GM12878 (cell line): Measurements from ENCODE around the gene METTL9. TPM values are rescaled to one million over a fixed set of nuclear protein-coding genes. Genes with fewer than 3 reads are reported as not detected.

Experiments
- ATAC-seq: fragments of 200-7000 bp; cut with Tn5 transposase; 3 replicates; pipeline ENCODE4 v1.9.1; 2020; ENCODE audit warnings: mild to moderate bottlenecking, moderate library complexity
- BruUV-seq: library from RNA; stranded (reverse); fragments of 400-500 nt; replicated peaks from 2 replicates; lab custom pipeline; 2021; lab: Mats Ljungman, UMichigan
- CTCF ChIA-PET: fragments of 300-600 bp; sonication (Branson Sonifier 250); formaldehyde crosslinking; extraction: SDS; loops from one replicate; lab custom pipeline; 2021; ENCODE audit warnings: inconsistent platforms; lab: Yijun Ruan, JAX
- POLR2A ChIA-PET: fragments of 350-600 bp; formaldehyde crosslinking; extraction: SDS; loops from one replicate; lab custom pipeline; 2021; ENCODE audit warnings: inconsistent platforms; lab: Charles Lee
- RAD21 ChIA-PET: fragments of 300-600 bp; sonication (Branson Sonifier 250); formaldehyde crosslinking; loops from one replicate; lab custom pipeline; 2023; ENCODE audit warnings: antibody characterized with exemption; ENCODE audit not compliant: unreplicated experiment; lab: Charles Lee
- SMC1A ChIA-PET: fragments of 300-600 bp; sonication (Branson Sonifier 250); formaldehyde crosslinking; loops from one replicate; lab custom pipeline; 2023; ENCODE audit not compliant: unreplicated experiment, uncharacterized antibody; lab: Charles Lee
- DNase-seq: peaks from one replicate; pipeline ENCODE4 v3.0.0-alpha.2; 2011; ENCODE audit warnings: low read depth, low spot score
- FAIRE-seq: peaks from 3 replicates; lab custom pipeline; 2011; peaks lifted over from hg19 to GRCh38; lab: Jason Lieb, UNC
- H2AFZ ChIP-seq: 2 replicates; pipeline ENCODE4 v1.6.0; 2011; ENCODE audit warnings: low read depth, low read length, control low read depth; ENCODE audit not compliant: control insufficient read depth
- H3K27ac ChIP-seq: 2 replicates; pipeline ENCODE4 v1.5.1; 2011; ENCODE audit warnings: control low read depth; ENCODE audit not compliant: control insufficient read depth, insufficient read depth
- H3K27me3 ChIP-seq, 2 experiments: replicated peaks in 1 of 2; 2 replicates each; pipeline versions ENCODE4 v1.6.0 to v1.6.1; 2011; ENCODE audit warnings: low read length in 1 of 2; ENCODE audit not compliant: control insufficient read depth in 2 of 2, insufficient read depth in 2 of 2
- H3K36me3 ChIP-seq, 2 experiments: 2 replicates each; pipeline ENCODE4 v1.5.1; 2011; ENCODE audit warnings: low read length in 1 of 2; ENCODE audit not compliant: control insufficient read depth in 2 of 2, insufficient read depth in 2 of 2
- H3K4me1 ChIP-seq: 2 replicates; pipeline ENCODE4 v1.6.1; 2011; ENCODE audit warnings: mild to moderate bottlenecking, low read length, moderate library complexity, mixed read lengths; ENCODE audit not compliant: control insufficient read depth, insufficient read depth
- H3K4me2 ChIP-seq: 2 replicates; pipeline ENCODE4 v1.6.0; 2011; ENCODE audit warnings: control low read depth; ENCODE audit not compliant: control insufficient read depth, insufficient read depth
- H3K4me3 ChIP-seq: fragments of 200-600 bp; sonication (generic); 2 replicates; pipeline ENCODE4 v1.5.1; 2016
- H3K79me2 ChIP-seq: 2 replicates; pipeline ENCODE4 v1.6.0; 2011; ENCODE audit warnings: low read length; ENCODE audit not compliant: control insufficient read depth, insufficient read depth
- H3K9ac ChIP-seq: 2 replicates; pipeline ENCODE4 v1.8.0; 2011; ENCODE audit warnings: low read length, control low read depth, mixed read lengths; ENCODE audit not compliant: control insufficient read depth, insufficient read depth
- H3K9me3 ChIP-seq: replicated peaks from 3 replicates; pipeline ENCODE4 v1.5.1; 2011; ENCODE audit warnings: mild to moderate bottlenecking, low read length; ENCODE audit not compliant: control insufficient read depth, insufficient read depth
- H4K20me1 ChIP-seq: 2 replicates; pipeline ENCODE4 v1.6.0; 2011; ENCODE audit not compliant: control insufficient read depth, insufficient read depth
- EZH2 ChIP-seq: IDR thresholded peaks from 2 replicates; pipeline ENCODE4 v1.6.1; 2012; ENCODE audit warnings: low read depth, mild to moderate bottlenecking, control low read depth, inconsistent platforms, low read length, borderline replicate concordance; ENCODE audit not compliant: control insufficient read depth
- RB1 ChIP-seq: fragments of 450-650 bp; formaldehyde crosslinking; IDR thresholded peaks from 2 replicates; pipeline ENCODE4 v1.6.1; 2017; ENCODE audit warnings: mild to moderate bottlenecking, borderline replicate concordance
- ZNF384 ChIP-seq: IDR thresholded peaks from 2 replicates; pipeline ENCODE4 v1.6.1; 2012; ENCODE audit warnings: low read depth, mild to moderate bottlenecking, low read length, improper control_type of control experiment, borderline replicate concordance
- WGBS: methylation state at CpG from one replicate; pipeline ENCODE4 v1.1.6; 2016; ENCODE audit warnings: low lambda C conversion rate; ENCODE audit not compliant: insufficient replicate concordance, insufficient coverage; ENCODE audit errors: missing lambda C conversion rate; 5-methylcytosine and 5-hydroxymethylcytosine counted together
- in situ Hi-C: fragments of 300-500 bp; cut with MboI; formaldehyde crosslinking; loops from 9 replicates; pipeline ENCODE4 v1.14.3; 2018; ENCODE audit warnings: mixed read lengths
- intact Hi-C: fragments of 100-400 bp; cut with micrococcal nuclease; formaldehyde crosslinking; loops from one replicate; pipeline ENCODE4 v1.14.2; 2022; ENCODE audit not compliant: unreplicated experiment
- polyA plus RNA-seq, 11 experiments: library from polyadenylated mRNA; depleted of rRNA in 4 of 11; unstranded in 6 of 11; stranded (reverse) in 5 of 11; fragments of >200 nt; fragmentation: Nextera tagmentation in 4 of 11; fragmentation: Illumina TruSeq in 1 of 11; extraction: Ambion mirVana in 4 of 11; extraction: Trizol in 1 of 11; gene quantifications; 1 replicate in 1 of 11; 2 replicates in 10 of 11; pipeline versions ENCODE4 v1.2.1 to v1.2.3, GENCODE V29; 2011 to 2016; ENCODE audit warnings: inconsistent platforms in 2 of 11, missing spikeins in 2 of 11, low read depth in 1 of 11
- total RNA-seq, 4 experiments: library from RNA; depleted of rRNA in 3 of 4; stranded (reverse); fragments of >200 nt in 3 of 4; fragmentation: Illumina TruSeq in 1 of 4; extraction: Trizol in 1 of 4; gene quantifications; 2 replicates each; pipeline versions ENCODE4 v1.2.1 to v1.2.3, GENCODE V29; 2013 to 2021
- TF ChIP-seq, protein P1 (sequence below), 3 experiments: IDR thresholded peaks in 2 of 3; conservative IDR thresholded peaks in 1 of 3; 2 replicates each; pipeline ENCODE4 v1.5.1; 2011; ENCODE audit warnings: low read depth in 3 of 3, low read length in 3 of 3, mild to moderate bottlenecking in 3 of 3, control low read depth in 2 of 3, moderate library complexity in 2 of 3, inconsistent platforms in 1 of 3, mixed read lengths in 1 of 3; ENCODE audit not compliant: control insufficient read depth in 2 of 3, insufficient read depth in 1 of 3; ENCODE audit errors: extremely low read depth in 1 of 3
- TF ChIP-seq, protein P2 (sequence below): fragments of 450-650 bp; IDR thresholded peaks from 2 replicates; pipeline ENCODE4 v1.6.1; 2018; ENCODE audit warnings: mild to moderate bottlenecking, low read depth, moderate library complexity; ENCODE audit not compliant: partially characterized antibody

Gene METTL9
- total and polyA plus RNA-seq, 10 of the 15 experiments (the other 5 are each of a cell fraction or from before 2014, with no cell fraction given) = 19.4 to 119 (median 101) TPM

DNA sequence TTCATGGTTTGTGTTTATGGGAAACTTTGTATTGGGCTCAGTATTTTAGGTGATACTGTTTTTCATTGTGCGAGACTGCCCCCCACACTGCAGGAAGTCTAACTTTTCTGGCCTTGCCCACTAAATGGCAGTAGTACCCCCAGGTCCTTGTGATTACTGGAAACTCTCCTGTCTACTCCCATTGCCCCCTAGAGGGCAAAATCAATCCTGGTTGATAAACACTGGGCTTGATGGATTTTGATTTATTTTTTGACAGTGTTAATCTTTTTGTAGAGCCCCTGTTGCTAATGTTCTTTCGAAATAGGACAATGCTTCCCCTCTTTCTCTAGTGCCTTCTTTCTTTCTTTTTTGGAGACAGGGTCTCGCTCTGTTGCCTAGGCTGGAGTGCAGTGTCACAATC lies 15.5 kb downstream of the METTL9 start:
- Histone ChIP-seq H3K9me3 (no peaks in the 10 kb centered on the region), H3K36me3 (no peaks in the 10 kb centered on the region; a peak in 2 of 4 replicates), H3K4me2 (no peak overlapping the region), H3K79me2 (peaks cover 7% of the 10 kb centered on the region), H4K20me1 (no peaks in the 10 kb centered on the region), H3K4me3 (no peak overlapping the region), H3K27me3 (no peaks in the 10 kb centered on the region), H3K27ac (no peak overlapping the region), H3K9ac (no peak overlapping the region), H3K4me1 (peaks cover 9% of the 10 kb centered on the region), H2AFZ (no peak overlapping the region)
- ChIA-PET CTCF (interaction anchor here (0.8 to 1.7 kb wide), 2 partner anchors 10 to 32 kb away, joined by 3 read pairs; no protein-coding TSS in a partner anchor), POLR2A (no interaction called here), RAD21 (no interaction called here), SMC1A (no interaction called here)
- in situ Hi-C loops (no loop called here), intact Hi-C loops (no loop called here)
- no peak for ATAC-seq
- 100% methylated on average over 3 of the region's 3 CpGs for WGBS
- BruUV-seq = no TSS peak
- TF ChIP-seq, protein P1, sequence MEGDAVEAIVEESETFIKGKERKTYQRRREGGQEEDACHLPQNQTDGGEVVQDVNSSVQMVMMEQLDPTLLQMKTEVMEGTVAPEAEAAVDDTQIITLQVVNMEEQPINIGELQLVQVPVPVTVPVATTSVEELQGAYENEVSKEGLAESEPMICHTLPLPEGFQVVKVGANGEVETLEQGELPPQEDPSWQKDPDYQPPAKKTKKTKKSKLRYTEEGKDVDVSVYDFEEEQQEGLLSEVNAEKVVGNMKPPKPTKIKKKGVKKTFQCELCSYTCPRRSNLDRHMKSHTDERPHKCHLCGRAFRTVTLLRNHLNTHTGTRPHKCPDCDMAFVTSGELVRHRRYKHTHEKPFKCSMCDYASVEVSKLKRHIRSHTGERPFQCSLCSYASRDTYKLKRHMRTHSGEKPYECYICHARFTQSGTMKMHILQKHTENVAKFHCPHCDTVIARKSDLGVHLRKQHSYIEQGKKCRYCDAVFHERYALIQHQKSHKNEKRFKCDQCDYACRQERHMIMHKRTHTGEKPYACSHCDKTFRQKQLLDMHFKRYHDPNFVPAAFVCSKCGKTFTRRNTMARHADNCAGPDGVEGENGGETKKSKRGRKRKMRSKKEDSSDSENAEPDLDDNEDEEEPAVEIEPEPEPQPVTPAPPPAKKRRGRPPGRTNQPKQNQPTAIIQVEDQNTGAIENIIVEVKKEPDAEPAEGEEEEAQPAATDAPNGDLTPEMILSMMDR (IDR thresholded peaks at IDR 0.05 in 2 of 3, conservative IDR thresholded peaks at IDR 0.05 in 1 of 3; ENCODE audit: control insufficient read depth in 2 of 3, extremely low read depth in 1 of 3, insufficient read depth in 1 of 3, low read depth in 3 of 3, low read length in 3 of 3) = peak in 1 of 3 experiments; percentile 17; a peak in 1 of 6 replicates
- TF ChIP-seq EZH2 = no peak
- no peak for TF ChIP-seq ZNF384
- TF ChIP-seq RB1 = no peak
- TF ChIP-seq, protein P2, sequence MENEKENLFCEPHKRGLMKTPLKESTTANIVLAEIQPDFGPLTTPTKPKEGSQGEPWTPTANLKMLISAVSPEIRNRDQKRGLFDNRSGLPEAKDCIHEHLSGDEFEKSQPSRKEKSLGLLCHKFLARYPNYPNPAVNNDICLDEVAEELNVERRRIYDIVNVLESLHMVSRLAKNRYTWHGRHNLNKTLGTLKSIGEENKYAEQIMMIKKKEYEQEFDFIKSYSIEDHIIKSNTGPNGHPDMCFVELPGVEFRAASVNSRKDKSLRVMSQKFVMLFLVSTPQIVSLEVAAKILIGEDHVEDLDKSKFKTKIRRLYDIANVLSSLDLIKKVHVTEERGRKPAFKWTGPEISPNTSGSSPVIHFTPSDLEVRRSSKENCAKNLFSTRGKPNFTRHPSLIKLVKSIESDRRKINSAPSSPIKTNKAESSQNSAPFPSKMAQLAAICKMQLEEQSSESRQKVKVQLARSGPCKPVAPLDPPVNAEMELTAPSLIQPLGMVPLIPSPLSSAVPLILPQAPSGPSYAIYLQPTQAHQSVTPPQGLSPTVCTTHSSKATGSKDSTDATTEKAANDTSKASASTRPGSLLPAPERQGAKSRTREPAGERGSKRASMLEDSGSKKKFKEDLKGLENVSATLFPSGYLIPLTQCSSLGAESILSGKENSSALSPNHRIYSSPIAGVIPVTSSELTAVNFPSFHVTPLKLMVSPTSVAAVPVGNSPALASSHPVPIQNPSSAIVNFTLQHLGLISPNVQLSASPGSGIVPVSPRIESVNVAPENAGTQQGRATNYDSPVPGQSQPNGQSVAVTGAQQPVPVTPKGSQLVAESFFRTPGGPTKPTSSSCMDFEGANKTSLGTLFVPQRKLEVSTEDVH = no peak
- no peak for DNase-seq
- no peak for FAIRE-seq
